ENCODE measurements around the gene TEPSIN. TPM values are rescaled to one million over a fixed set of nuclear protein-coding genes. Genes with fewer than 3 reads are reported as not detected.

TEPSIN gene
- total RNA-seq, 4 donors from 2014 or later: 16.7 to 42.9 (median 23.3) TPM

GRCh38 chr17:81200201-81200600 is 38.7 kb downstream of the TEPSIN start:
- WGBS, 2 donors: 87% methylated on average over 3 of the region's 18 CpGs; no CpG with 5 or more reads in 1 of the 2 donors
- Histone ChIP-seq H3K27ac (no peak overlapping the region), H3K27me3 (no peaks in the 10 kb centered on the region)

DNA sequence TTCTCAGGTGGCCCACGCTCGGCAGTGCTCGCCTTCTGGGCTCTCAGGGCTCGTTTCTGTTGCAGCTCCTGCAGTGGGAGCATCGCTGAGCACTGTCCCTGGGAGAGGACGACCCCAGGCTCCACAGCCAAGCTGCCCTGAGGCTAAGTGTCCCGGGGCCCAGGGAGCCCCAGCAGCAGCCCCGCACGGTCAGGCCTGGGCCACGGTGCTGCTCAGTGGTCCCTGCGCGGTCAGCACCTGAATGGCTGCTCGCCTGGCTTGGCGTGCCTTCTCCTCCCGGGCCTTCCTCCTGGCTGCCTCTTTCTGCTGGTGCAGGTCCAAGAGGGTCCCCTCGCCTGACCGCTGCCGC is 39.4 kb downstream of the TEPSIN start:
- H3K4me3 ChIP-seq: no peak overlapping the region
- no peaks in the 10 kb centered on the region for H3K27me3 ChIP-seq
- intact Hi-C loops (cut with DNase I): no loop called here
- DNase-seq: no peak
- no peaks in the 10 kb centered on the region for H3K9me3 ChIP-seq
- H3K27ac ChIP-seq: no peak overlapping the region
- H3K36me3 ChIP-seq: peaks cover 0 to 45% (median 0%) of the 10 kb centered on the region in 3 donors
- H3K4me1 ChIP-seq: peaks cover 0 to 29% (median 0%) of the 10 kb centered on the region in 3 donors
- WGBS, 2 donors: 93 to 94% methylated on average over 3 to 6 of the region's 18 CpGs
- no peak for TF ChIP-seq CTCF (IDR thresholded peaks at IDR 0.05)
- no peak for TF ChIP-seq POLR2A (IDR thresholded peaks at IDR 0.05)

More at GRCh38 chr17:81200201-81200600, 38.7 kb downstream of the TEPSIN start:
- intact Hi-C loops (cut with DNase I): no loop called here
- H3K9me3 ChIP-seq: no peaks in the 10 kb centered on the region
- peaks cover 0 to 29% (median 0%) of the 10 kb centered on the region in 3 donors for H3K4me1 ChIP-seq
- TF ChIP-seq CTCF (IDR thresholded peaks at IDR 0.05): no peak
- DNase-seq: no peak
- no peak overlapping the region for H3K4me3 ChIP-seq
- H3K36me3 ChIP-seq: peaks cover 0 to 45% (median 0%) of the 10 kb centered on the region in 3 donors

- 83 to 94% methylated on average over 2 to 10 of the region's 22 CpGs for WGBS, 2 donors
- Histone ChIP-seq H3K27ac (no peak overlapping the region), H3K9me3 (no peaks in the 10 kb centered on the region), H3K4me1 (peaks cover 0 to 29% (median 0%) of the 10 kb centered on the region in 3 donors), H3K36me3 (peaks cover 0 to 43% (median 0%) of the 10 kb centered on the region in 3 donors), H3K27me3 (no peaks in the 10 kb centered on the region), H3K4me3 (no peak overlapping the region)
- intact Hi-C loops (cut with DNase I): no loop called here
- DNase-seq: no peak
- no peak for TF ChIP-seq POLR2A (IDR thresholded peaks at IDR 0.05)
- no peak for TF ChIP-seq CTCF (IDR thresholded peaks at IDR 0.05)
These were observed 39.9 kb downstream of the TEPSIN start for GRCh38 chr17:81198826-81199481.

DNA sequence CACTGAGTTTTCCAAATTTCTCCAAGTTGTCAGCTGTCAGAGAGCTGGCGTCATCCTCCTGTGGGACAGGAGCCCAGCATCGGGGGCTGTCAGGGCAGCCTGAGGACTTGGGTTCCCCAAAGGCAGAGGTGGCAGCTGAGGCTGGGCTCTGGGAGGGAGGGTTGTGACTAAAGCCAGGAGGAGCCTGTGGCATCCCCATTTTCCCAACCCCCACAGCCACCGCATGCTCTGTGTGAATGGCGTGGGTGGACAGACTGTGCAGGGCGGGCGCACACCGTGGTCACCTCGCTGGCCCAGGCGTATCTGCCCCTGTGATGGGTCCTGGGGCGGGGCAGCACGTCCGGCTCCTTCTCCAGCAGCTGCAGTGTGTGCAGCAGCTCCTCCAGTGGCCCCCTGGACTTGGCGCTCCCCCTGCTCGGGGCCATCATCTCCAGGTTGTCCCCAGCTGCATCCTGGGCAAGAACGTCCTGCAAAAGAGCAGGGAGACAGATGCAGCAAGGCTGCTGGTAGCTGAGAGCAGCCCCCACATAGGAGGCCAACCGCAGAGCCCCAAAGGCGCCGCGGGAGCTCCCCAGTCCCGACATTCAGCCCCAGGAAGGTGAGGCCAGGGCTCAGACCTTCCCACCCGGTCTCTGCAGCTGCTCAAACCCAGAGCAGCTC is 40.9 kb downstream of the TEPSIN start:
- TF ChIP-seq CTCF (IDR thresholded peaks at IDR 0.05) (no peak), POLR2A (IDR thresholded peaks at IDR 0.05) (no peak)
- no peak overlapping the region for H3K27ac ChIP-seq
- H3K9me3 ChIP-seq: no peaks in the 10 kb centered on the region
- no peak overlapping the region for H3K4me3 ChIP-seq
- DNase-seq: no peak
- intact Hi-C loops (cut with DNase I): no loop called here
- H3K27me3 ChIP-seq: no peaks in the 10 kb centered on the region
- H3K36me3 ChIP-seq: peaks cover 0 to 33% (median 0%) of the 10 kb centered on the region in 3 donors
- H3K4me1 ChIP-seq: peaks cover 0 to 29% (median 0%) of the 10 kb centered on the region in 3 donors
- WGBS, 2 donors: 96 to 100% methylated on average over 1 to 4 of the region's 21 CpGs

DNA sequence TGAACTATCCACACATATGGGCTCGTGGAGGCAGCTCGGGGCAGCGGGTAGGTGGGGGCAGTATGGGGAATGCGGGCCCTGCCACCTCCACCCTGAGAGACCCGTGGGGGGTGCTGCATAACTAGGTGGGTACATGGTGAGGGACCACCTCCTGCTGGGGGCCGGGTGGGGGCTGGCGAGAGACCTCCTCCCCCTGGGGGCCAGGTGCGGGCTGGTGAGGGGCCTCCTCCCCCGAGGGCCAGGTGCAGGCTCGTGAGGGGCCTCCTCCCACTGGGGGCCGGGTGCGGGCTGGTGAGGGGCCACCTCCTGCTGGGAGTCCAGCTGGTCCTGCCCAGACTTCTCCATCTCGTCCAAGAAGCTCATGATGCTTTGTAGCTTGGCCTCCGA is 41.5 kb downstream of the TEPSIN start:
- Histone ChIP-seq H3K27me3 (no peaks in the 10 kb centered on the region), H3K36me3 (peaks cover 0 to 31% (median 0%) of the 10 kb centered on the region in 3 donors), H3K9me3 (no peaks in the 10 kb centered on the region), H3K4me3 (peak overlapping the region in 1 of 4 donors; percentile 8), H3K4me1 (peaks cover 0 to 34% (median 0%) of the 10 kb centered on the region in 3 donors), H3K27ac (no peak overlapping the region)
- intact Hi-C loops (cut with DNase I): no loop called here
- no peak for DNase-seq
- WGBS, 2 donors: no CpG with 5 or more reads among the region's 14 CpGs
- TF ChIP-seq POLR2A (IDR thresholded peaks at IDR 0.05): no peak
- no peak for TF ChIP-seq CTCF (IDR thresholded peaks at IDR 0.05)

All from esophagus squamous epithelium (tissue), 5 donors.